Panc1 (cell line): ENCODE measurements around the gene CLNS1A. TPM values are rescaled to one million over a fixed set of nuclear protein-coding genes. Genes with fewer than 3 reads are reported as not detected.
A peak's percentile ranks its signal among the peaks of the same experiment; 100 is the strongest.

Source experiments
- ATAC-seq: fragments of 200-7000 bp; cut with Tn5 transposase; 2 replicates; pipeline ENCODE4 v1.9.1; 2020; ENCODE audit warnings: mild to moderate bottlenecking, moderate library complexity
- BruUV-seq: library from RNA; stranded (reverse); fragments of 400-500 nt; replicated peaks from 2 replicates; lab custom pipeline; 2021; lab: Mats Ljungman, UMichigan
- CTCF ChIA-PET: fragments of 300-600 bp; sonication (Branson Sonifier 250); formaldehyde crosslinking; loops from one replicate; lab custom pipeline; 2022; ENCODE audit warnings: antibody characterized with exemption; lab: Charles Lee
- POLR2A ChIA-PET: fragments of 300-600 bp; sonication (Branson Sonifier 250); formaldehyde crosslinking; loops from one replicate; lab custom pipeline; 2022; ENCODE audit warnings: antibody characterized with exemption; lab: Charles Lee
- DNase-seq: peaks from one replicate; pipeline ENCODE4 v3.0.0-alpha.2; 2010; ENCODE audit warnings: low read depth, low spot score
- H3K27ac ChIP-seq: 2 replicates; pipeline ENCODE4 v1.5.1; 2011; ENCODE audit warnings: mild to moderate bottlenecking, low read length, inconsistent platforms
- H3K27me3 ChIP-seq: fragments of 200-500 bp; sonication (Bioruptor generic); 2 replicates; pipeline ENCODE4 v1.6.0; 2014; ENCODE audit warnings: low read length, inconsistent platforms; ENCODE audit not compliant: control insufficient read depth, insufficient read depth
- H3K36me3 ChIP-seq: fragments of 200-500 bp; sonication (Bioruptor generic); 2 replicates; pipeline ENCODE4 v1.5.1; 2014; ENCODE audit warnings: inconsistent platforms, mild to moderate bottlenecking, low read length, moderate library complexity; ENCODE audit not compliant: control insufficient read depth, insufficient read depth
- H3K4me1 ChIP-seq: 2 replicates; pipeline ENCODE4 v1.5.1; 2011; ENCODE audit warnings: inconsistent platforms, mild to moderate bottlenecking, low read length, moderate library complexity; ENCODE audit not compliant: control insufficient read depth, insufficient read depth
- H3K4me3 ChIP-seq, 2 experiments: 2 replicates each; pipeline ENCODE4 v1.5.1; 2011 to 2012; ENCODE audit warnings: low read depth in 2 of 2, low read length in 2 of 2, mild to moderate bottlenecking in 2 of 2, inconsistent platforms in 1 of 2, moderate library complexity in 1 of 2
- H3K9me3 ChIP-seq: fragments of 200-500 bp; sonication (Bioruptor generic); 2 replicates; pipeline ENCODE4 v1.5.1; 2014; ENCODE audit warnings: low read depth, mild to moderate bottlenecking, inconsistent platforms, low read length, moderate library complexity; ENCODE audit not compliant: control insufficient read depth, insufficient read depth
- POLR2AphosphoS5 ChIP-seq: IDR thresholded peaks from 2 replicates; pipeline ENCODE4 v1.6.1; 2012; ENCODE audit warnings: mild to moderate bottlenecking, low read depth, low read length, moderate library complexity
- SIN3A ChIP-seq: IDR thresholded peaks from 2 replicates; pipeline ENCODE4 v1.6.1; 2012; ENCODE audit warnings: low read depth, mild to moderate bottlenecking, low read length, moderate library complexity, borderline replicate concordance; ENCODE audit not compliant: insufficient read depth
- TCF7L2 ChIP-seq: IDR thresholded peaks from 2 replicates; pipeline ENCODE4 v1.6.1; 2011; ENCODE audit warnings: mild to moderate bottlenecking, low read depth, low read length, inconsistent platforms
- in situ Hi-C: cut with HindIII; loops from 2 replicates; pipeline ENCODE4 v1.10.0; 2016; ENCODE audit warnings: low sequenced_read_pairs, low pct_unique_long_range_greater_than_20kb
- intact Hi-C: fragments of 100-400 bp; cut with micrococcal nuclease; formaldehyde crosslinking; loops from one replicate; pipeline ENCODE4 v1.10.0; 2022; ENCODE audit not compliant: unreplicated experiment
- total RNA-seq: library from RNA; stranded (reverse); gene quantifications from one replicate; pipeline ENCODE4 v1.2.1, GENCODE V29; 2021; ENCODE audit not compliant: unreplicated experiment
- TF ChIP-seq, protein P1 (sequence below): fragments of 450-650 bp; IDR thresholded peaks from 2 replicates; pipeline ENCODE4 v1.5.1; 2017; ENCODE audit warnings: mild to moderate bottlenecking
- TF ChIP-seq, protein P2 (sequence below), 2 experiments: IDR thresholded peaks; 2 replicates each; pipeline ENCODE4 v1.6.1; 2011 to 2012; ENCODE audit warnings: low read depth in 2 of 2, control low read depth in 1 of 2, low read length in 1 of 2, mild to moderate bottlenecking in 1 of 2, moderate library complexity in 1 of 2; ENCODE audit not compliant: insufficient read depth in 1 of 2

Gene CLNS1A
- total RNA-seq, 1 experiment from 2014 or later: 117 TPM

DNA sequence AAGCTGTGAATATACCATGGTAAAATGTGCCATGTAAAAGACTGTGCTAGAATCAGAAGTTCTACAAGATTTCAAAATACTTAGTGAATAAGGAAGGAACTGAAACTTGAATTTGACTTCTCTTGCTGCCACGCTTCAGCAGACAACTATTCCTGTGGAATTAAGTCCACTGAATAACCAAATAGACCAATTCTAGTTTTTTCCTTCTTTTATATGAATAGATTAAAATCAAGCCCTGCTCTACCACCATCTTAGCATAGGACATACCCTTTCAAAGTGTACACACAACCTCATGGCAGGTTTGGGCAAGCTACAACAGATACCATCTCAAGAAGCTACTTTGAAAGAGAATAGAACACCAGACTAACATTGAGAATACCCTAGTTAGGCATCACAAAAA is 23.4 kb upstream of the CLNS1A start:
- DNase-seq: no peak
- CTCF ChIA-PET: interaction anchor here (0.7 kb wide), 1 partner anchor 474 kb away, joined by 4 read pairs; no protein-coding TSS in a partner anchor
- BruUV-seq: no TSS peak
- Histone ChIP-seq H3K9me3 (no peaks in the 10 kb centered on the region), H3K4me3 (no peak overlapping the region), H3K4me1 (no peaks in the 10 kb centered on the region), H3K27me3 (no peaks in the 10 kb centered on the region), H3K36me3 (peaks cover 8% of the 10 kb centered on the region; the same call in 1 of the 2 replicates), H3K27ac (no peak overlapping the region)
- ATAC-seq: no peak
- in situ Hi-C loops: no loop called here
- intact Hi-C loops: no loop called here
- POLR2A ChIA-PET: no interaction called here
- TF ChIP-seq POLR2AphosphoS5: no peak

DNA sequence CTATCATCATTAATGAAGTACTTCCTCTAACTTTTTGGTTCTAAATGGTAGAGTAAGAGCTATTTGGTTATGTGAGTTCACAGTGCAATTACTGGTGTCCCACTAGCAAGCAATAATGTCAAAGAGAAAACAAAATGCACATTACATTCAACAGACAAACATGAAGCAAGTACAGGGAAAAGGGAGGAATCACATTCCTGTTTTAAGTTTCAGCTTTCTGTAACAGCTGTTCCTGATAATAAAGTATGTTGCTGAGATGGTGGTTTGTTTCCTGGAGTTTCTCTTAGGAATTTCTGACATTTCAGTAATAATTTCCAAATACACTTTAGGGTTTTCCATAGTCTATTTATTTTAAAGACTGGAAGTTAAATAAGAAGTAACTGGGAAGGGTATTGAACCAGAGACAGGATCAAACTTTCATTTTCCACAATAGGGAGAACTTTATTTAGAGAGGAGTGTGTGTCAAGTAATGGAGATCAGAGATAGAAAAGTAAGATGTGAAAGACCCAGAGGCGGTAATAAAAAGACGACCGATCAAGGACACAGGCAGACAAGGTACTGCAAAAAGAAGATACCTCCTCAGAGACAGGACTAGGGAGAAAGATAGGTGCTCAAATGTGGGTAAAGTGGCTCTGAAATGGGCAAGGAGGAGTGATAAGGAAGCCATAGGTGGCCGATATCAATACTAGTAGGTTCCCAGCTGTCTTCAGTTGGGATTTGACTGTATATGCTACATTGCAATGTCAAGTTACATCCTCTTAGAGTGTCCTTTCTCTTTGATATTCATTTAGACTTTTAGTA is 20.8 kb upstream of the CLNS1A start:
- Histone ChIP-seq H3K36me3 (no peaks in the 10 kb centered on the region), H3K27ac (no peak overlapping the region), H3K4me3 (no peak overlapping the region), H3K27me3 (no peaks in the 10 kb centered on the region), H3K9me3 (no peaks in the 10 kb centered on the region), H3K4me1 (no peaks in the 10 kb centered on the region)
- no peak for DNase-seq
- TF ChIP-seq TCF7L2 (no peak), SIN3A (no peak), POLR2AphosphoS5 (no peak)
- TF ChIP-seq, protein P1, sequence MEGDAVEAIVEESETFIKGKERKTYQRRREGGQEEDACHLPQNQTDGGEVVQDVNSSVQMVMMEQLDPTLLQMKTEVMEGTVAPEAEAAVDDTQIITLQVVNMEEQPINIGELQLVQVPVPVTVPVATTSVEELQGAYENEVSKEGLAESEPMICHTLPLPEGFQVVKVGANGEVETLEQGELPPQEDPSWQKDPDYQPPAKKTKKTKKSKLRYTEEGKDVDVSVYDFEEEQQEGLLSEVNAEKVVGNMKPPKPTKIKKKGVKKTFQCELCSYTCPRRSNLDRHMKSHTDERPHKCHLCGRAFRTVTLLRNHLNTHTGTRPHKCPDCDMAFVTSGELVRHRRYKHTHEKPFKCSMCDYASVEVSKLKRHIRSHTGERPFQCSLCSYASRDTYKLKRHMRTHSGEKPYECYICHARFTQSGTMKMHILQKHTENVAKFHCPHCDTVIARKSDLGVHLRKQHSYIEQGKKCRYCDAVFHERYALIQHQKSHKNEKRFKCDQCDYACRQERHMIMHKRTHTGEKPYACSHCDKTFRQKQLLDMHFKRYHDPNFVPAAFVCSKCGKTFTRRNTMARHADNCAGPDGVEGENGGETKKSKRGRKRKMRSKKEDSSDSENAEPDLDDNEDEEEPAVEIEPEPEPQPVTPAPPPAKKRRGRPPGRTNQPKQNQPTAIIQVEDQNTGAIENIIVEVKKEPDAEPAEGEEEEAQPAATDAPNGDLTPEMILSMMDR: no peak
- TF ChIP-seq, protein P2, sequence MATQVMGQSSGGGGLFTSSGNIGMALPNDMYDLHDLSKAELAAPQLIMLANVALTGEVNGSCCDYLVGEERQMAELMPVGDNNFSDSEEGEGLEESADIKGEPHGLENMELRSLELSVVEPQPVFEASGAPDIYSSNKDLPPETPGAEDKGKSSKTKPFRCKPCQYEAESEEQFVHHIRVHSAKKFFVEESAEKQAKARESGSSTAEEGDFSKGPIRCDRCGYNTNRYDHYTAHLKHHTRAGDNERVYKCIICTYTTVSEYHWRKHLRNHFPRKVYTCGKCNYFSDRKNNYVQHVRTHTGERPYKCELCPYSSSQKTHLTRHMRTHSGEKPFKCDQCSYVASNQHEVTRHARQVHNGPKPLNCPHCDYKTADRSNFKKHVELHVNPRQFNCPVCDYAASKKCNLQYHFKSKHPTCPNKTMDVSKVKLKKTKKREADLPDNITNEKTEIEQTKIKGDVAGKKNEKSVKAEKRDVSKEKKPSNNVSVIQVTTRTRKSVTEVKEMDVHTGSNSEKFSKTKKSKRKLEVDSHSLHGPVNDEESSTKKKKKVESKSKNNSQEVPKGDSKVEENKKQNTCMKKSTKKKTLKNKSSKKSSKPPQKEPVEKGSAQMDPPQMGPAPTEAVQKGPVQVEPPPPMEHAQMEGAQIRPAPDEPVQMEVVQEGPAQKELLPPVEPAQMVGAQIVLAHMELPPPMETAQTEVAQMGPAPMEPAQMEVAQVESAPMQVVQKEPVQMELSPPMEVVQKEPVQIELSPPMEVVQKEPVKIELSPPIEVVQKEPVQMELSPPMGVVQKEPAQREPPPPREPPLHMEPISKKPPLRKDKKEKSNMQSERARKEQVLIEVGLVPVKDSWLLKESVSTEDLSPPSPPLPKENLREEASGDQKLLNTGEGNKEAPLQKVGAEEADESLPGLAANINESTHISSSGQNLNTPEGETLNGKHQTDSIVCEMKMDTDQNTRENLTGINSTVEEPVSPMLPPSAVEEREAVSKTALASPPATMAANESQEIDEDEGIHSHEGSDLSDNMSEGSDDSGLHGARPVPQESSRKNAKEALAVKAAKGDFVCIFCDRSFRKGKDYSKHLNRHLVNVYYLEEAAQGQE (IDR thresholded peaks at IDR 0.05; ENCODE audit: insufficient read depth in 1 of 2, low read depth in 2 of 2, low read length in 1 of 2): no peak
- ChIA-PET POLR2A (interaction anchor here (0.6 kb wide), 1 partner anchor 12 kb away, joined by 3 read pairs; no protein-coding TSS in a partner anchor), CTCF (no interaction called here)
- intact Hi-C loops (no loop called here), in situ Hi-C loops (no loop called here)
- BruUV-seq: no TSS peak
- ATAC-seq: no peak

DNA sequence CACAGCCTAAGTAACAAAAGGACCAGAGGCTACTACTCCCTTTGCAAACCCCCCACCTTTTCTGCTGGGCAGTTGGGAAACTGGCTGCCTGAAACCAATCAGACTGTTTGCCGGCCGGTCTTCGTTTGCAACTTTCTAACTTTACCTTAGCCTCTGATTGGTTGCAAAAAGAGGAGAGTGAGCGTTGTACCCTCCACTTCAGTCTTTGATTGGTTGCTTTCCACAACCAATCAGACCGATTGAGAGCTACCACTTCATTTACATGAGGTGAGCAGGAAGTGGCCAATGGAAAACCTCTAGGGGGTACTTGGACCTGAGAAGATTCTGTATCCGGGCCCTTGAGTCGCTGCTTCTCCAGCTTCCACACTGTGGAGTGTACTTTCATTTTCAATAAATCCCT is 18.8 kb upstream of the CLNS1A start:
- CTCF ChIA-PET: interaction anchor here (0.6 kb wide), 1 partner anchor 37 kb away, joined by 3 read pairs; no protein-coding TSS in a partner anchor
- H3K27ac ChIP-seq: no peak overlapping the region
- H3K36me3 ChIP-seq: no peaks in the 10 kb centered on the region
- intact Hi-C loops: no loop called here
- H3K4me3 ChIP-seq: no peak overlapping the region
- DNase-seq (no peak), ATAC-seq (0 out of 2 replicates have a peak, but pooled peaks have one; percentile 15)
- in situ Hi-C loops: no loop called here
- no TSS peak for BruUV-seq
- POLR2A ChIA-PET: no interaction called here
- H3K9me3 ChIP-seq: no peaks in the 10 kb centered on the region
- H3K4me1 ChIP-seq: no peaks in the 10 kb centered on the region
- no peaks in the 10 kb centered on the region for H3K27me3 ChIP-seq
- TF ChIP-seq, protein P1: no peak
- TF ChIP-seq SIN3A: no peak
- TF ChIP-seq, protein P2 (IDR thresholded peaks at IDR 0.05; ENCODE audit: insufficient read depth in 1 of 2, low read depth in 2 of 2, low read length in 1 of 2): no peak
- TF ChIP-seq POLR2AphosphoS5: no peak
- TF ChIP-seq TCF7L2: no peak
